AG09309 (cell line): ENCODE data around the gene GTF3C4.
"Not testable (repeated sequence)": the region's sequence is repeated elsewhere in the genome, so short reads cannot be mapped to it uniquely, and the experiment has no call there.

Source experiments
- DNase-seq: peaks from one replicate; pipeline ENCODE4 v3.0.0-alpha.2; 2010; ENCODE audit warnings: low read depth
- H3K4me3 ChIP-seq: 2 replicates; pipeline ENCODE4 v1.5.1; 2011; ENCODE audit warnings: mild to moderate bottlenecking, low read depth, low read length, moderate library complexity; ENCODE audit not compliant: control insufficient read depth
- TF ChIP-seq, protein P1 (sequence below): IDR thresholded peaks from 2 replicates; pipeline ENCODE4 v1.5.1; 2011; ENCODE audit warnings: mild to moderate bottlenecking, low read depth, low read length, inconsistent platforms; ENCODE audit not compliant: insufficient read depth, control insufficient read depth; ENCODE audit errors: missing control alignments

The GTF3C4 gene

DNA sequence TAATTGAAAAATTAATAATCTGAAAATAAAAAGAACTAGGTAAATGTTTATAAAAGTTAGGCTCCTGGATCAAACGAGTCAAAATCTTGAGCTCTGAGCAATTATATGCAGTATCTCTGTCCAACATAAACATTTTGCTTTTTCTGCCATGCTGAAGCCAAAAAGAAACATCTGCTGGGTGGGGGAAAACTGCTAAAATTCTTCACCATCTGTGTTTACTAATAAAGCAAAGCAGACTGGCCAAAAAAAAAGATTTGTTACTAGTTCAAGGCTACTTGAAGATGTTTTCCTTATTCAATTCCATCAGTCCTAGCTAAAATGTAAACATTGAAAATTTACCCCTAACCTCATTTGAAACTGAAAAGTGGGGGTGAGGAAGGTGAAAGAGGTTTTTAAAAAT lies 29.7 kb downstream of the GTF3C4 start:
- TF ChIP-seq, protein P1, sequence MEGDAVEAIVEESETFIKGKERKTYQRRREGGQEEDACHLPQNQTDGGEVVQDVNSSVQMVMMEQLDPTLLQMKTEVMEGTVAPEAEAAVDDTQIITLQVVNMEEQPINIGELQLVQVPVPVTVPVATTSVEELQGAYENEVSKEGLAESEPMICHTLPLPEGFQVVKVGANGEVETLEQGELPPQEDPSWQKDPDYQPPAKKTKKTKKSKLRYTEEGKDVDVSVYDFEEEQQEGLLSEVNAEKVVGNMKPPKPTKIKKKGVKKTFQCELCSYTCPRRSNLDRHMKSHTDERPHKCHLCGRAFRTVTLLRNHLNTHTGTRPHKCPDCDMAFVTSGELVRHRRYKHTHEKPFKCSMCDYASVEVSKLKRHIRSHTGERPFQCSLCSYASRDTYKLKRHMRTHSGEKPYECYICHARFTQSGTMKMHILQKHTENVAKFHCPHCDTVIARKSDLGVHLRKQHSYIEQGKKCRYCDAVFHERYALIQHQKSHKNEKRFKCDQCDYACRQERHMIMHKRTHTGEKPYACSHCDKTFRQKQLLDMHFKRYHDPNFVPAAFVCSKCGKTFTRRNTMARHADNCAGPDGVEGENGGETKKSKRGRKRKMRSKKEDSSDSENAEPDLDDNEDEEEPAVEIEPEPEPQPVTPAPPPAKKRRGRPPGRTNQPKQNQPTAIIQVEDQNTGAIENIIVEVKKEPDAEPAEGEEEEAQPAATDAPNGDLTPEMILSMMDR = no peak
- DNase-seq = no peak

DNA sequence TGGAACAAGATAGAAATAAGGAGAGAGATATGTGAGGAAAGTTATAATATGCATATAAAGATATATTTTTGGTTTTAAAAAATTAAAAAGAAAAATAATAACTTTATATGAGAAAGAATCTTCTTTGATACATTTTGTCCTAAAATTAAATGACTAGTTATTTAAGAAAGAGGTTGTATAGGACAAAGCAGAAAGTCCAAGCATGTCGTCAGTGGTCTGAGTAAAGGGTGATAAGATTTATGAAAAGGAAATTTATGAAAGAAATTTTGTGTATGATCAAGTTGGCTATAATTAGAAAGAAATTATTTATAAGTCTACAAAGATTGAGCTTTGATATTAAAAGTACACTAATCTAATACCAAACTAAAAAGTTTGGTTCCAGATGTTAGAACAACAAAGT lies 32.0 kb downstream of the GTF3C4 start:
- TF ChIP-seq, protein P1 = no peak
- DNase-seq = no peak
- H3K4me3 ChIP-seq = no peak overlapping the region

More for the DNA sequence above, 29.7 kb downstream of the GTF3C4 start:
- H3K4me3 ChIP-seq = no peak overlapping the region

DNA sequence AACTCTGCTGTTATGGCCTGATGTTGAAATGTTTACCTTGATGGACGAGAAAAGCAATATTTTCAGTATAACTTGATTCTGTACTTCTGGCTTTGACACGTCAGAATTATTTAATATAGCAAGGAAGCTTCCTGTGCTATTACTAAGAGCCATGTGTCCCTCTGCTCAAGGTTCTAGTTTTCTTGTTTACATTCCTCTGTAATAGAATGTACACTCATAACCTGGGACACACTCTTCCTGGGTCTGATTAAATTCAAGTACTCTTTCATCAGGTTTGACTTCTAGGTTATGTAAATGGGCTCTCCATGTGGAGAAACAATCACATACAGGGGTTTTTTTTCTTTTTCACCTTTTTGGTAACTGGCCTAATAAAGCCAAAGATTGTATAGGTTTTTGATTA lies 33.1 kb downstream of the GTF3C4 start:
- H3K4me3 ChIP-seq = no peak overlapping the region
- TF ChIP-seq, protein P1 = no peak
- no peak for DNase-seq

DNA sequence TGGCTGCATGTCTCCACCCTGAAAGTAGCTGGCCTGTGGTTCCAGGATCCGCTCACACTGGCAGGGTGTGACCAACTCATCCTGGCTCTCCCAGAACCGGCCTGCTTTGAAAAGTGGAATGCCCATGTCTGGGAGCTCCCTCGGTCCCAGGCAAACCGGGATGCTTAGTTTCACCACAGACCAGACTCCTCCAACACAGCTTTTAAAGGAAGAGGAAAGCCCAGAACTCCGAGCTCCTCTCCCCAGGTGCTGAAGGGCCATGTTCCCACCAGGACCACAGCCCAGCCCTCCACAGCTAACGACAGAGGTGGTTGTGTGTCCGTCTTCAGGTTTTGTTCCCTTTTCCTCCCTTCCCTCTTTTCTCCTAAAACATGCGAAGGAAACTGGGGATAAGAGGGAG lies 38.0 kb downstream of the GTF3C4 start:
- H3K4me3 ChIP-seq = no peak overlapping the region
- TF ChIP-seq, protein P1 = no peak
- no peak for DNase-seq

DNA sequence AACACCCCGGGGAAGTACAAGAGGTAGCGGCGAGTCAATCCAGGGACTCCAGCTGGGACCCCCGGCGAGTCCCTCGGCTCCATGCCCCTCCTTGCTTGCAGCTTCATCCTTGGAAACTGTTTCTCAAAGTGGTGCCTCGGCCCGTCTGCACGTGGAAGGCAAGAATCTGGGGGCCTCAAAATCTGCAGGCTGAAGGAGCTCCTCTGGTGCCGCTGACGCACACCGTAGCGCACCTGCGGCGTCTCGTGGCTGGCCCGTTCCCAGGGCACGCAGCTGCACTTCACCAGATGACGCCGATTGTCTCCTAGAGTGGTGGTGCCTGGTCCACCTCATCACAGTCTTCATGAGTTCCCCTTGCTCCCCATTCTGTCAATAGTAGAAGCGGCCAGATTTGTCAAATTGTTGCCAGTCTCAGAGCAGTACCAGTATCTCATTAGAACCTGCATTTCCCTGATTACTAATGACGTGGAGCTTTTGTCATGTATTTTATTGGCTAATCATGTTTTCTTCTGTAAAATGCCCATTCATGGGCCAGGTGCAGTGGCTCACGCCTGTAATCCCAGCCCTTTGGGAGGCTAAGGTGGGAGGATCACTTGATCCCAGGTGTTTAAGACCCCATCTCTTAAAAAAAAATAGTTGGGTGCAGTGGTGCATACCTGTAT lies 38.6 kb downstream of the GTF3C4 start:
- no peak overlapping the region for H3K4me3 ChIP-seq
- no peak for DNase-seq
- TF ChIP-seq, protein P1 = no peak

DNA sequence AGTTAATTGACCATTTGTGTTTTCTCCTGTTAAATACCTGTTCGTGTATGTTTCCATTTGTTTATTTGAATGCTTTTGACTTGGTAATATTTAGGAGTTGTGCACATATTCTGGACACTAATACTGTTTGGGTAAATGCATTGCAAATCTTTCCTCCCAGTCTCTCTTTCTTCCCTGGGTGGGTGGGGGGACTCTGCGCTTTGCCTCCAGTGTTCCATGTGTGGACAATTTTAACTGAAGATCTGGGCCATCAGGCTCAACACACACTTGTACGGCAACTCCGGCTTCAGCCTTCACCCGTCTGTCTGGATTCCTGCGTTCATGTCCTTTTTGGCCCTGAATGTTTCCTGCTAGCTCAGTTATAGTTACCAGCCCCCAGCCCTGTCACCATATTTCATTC lies 40.1 kb downstream of the GTF3C4 start:
- no peak overlapping the region for H3K4me3 ChIP-seq
- TF ChIP-seq, protein P1 = no peak
- no peak for DNase-seq

DNA sequence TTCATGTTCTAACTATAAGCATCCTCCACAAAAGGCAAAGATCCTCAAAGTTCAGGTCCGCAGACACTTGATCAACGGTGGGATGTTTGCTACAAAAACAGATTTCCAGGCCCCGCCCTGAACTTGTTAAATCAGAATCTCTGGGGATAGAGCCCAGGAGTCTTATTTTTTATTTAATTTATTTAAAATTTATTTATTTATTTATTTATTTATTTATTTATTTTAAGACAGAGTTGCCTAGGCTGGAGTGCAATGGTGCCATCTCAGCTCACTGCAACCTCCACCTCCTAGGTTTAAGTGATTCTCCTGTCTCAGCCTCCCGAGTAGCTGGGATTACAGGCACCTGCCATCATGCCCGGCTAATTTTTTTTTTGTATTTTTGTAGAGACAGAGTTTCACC lies 40.9 kb downstream of the GTF3C4 start:
- not testable (repeated sequence) for DNase-seq, H3K4me3 ChIP-seq
